ENCODE measurements around the gene TMEM138.

GRCh38 chr11:61403658-61404057 is 41.5 kb downstream of the TMEM138 start:
- TF ChIP-seq CTCF (CRISPR knock-in tag; IDR thresholded peaks at IDR 0.05) = no peak
- no peak for TF ChIP-seq CAMTA2 (CRISPR knock-in tag; IDR thresholded peaks at IDR 0.05; ENCODE audit: borderline replicate concordance)
- no peak for TF ChIP-seq MEIS2 (CRISPR knock-in tag; IDR thresholded peaks at IDR 0.05)
- TF ChIP-seq CBX1 (IDR thresholded peaks at IDR 0.05; ENCODE audit: low read depth) = no peak
- TF ChIP-seq KDM1A (CRISPR knock-in tag; IDR thresholded peaks at IDR 0.05) = no peak
- no peak for TF ChIP-seq BRCA1 (CRISPR knock-in tag; IDR thresholded peaks at IDR 0.05)
- TF ChIP-seq, protein P1, sequence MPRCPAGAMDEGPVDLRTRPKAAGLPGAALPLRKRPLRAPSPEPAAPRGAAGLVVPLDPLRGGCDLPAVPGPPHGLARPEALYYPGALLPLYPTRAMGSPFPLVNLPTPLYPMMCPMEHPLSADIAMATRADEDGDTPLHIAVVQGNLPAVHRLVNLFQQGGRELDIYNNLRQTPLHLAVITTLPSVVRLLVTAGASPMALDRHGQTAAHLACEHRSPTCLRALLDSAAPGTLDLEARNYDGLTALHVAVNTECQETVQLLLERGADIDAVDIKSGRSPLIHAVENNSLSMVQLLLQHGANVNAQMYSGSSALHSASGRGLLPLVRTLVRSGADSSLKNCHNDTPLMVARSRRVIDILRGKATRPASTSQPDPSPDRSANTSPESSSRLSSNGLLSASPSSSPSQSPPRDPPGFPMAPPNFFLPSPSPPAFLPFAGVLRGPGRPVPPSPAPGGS (CRISPR knock-in tag; IDR thresholded peaks at IDR 0.05) = no peak
- TF ChIP-seq CC2D1A (CRISPR knock-in tag; IDR thresholded peaks at IDR 0.05) = no peak
- no peak for TF ChIP-seq ZFX (CRISPR knock-in tag; IDR thresholded peaks at IDR 0.05; ENCODE audit: low read depth)
- TF ChIP-seq, protein P2, sequence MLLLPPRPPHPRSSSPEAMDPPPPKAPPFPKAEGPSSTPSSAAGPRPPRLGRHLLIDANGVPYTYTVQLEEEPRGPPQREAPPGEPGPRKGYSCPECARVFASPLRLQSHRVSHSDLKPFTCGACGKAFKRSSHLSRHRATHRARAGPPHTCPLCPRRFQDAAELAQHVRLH (CRISPR knock-in tag; IDR thresholded peaks at IDR 0.05; ENCODE audit: borderline replicate concordance, low read depth) = no peak
- TF ChIP-seq TAF1 (CRISPR knock-in tag; IDR thresholded peaks at IDR 0.05) = no peak
